K562 (cell line): ENCODE measurements around the gene SULT1A4. TPM values are rescaled to one million over a fixed set of nuclear protein-coding genes. Genes with fewer than 3 reads are reported as not detected.
"Not testable (repeated sequence)": the region's sequence is repeated elsewhere in the genome, so short reads cannot be mapped to it uniquely, and the experiment has no call there.

Source experiments
- ATAC-seq: fragments of 200-7000 bp; cut with Tn5 transposase; 3 replicates; pipeline ENCODE4 v1.9.1; 2020; ENCODE audit warnings: moderate library complexity
- BruUV-seq: library from RNA; stranded (reverse); fragments of 400-500 nt; replicated peaks from 2 replicates; lab custom pipeline; 2021; lab: Mats Ljungman, UMichigan
- CTCF ChIA-PET: fragments of 300-600 bp; formaldehyde crosslinking; extraction: SDS; loops from one replicate; lab custom pipeline; 2021; ENCODE audit warnings: low intra/inter-chr PET ratio; lab: Yijun Ruan, JAX
- POLR2A ChIA-PET: fragments of 300-600, 350-650 bp; sonication (Branson Sonifier 250); formaldehyde crosslinking; extraction: SDS; loops from one replicate; lab custom pipeline; 2021; ENCODE audit warnings: antibody characterized with exemption, inconsistent platforms; lab: Yijun Ruan, JAX
- DNase-seq, 4 experiments: peaks; one replicate each; pipeline versions ENCODE4 v3.0.0 to v3.0.0-alpha.2; 2011 to 2018; ENCODE audit warnings: low spot score in 3 of 4, mixed read lengths in 3 of 4; ENCODE audit errors: extremely low read depth in 1 of 4
- FAIRE-seq: peaks from 2 replicates; lab custom pipeline; 2011; peaks lifted over from hg19 to GRCh38; lab: Jason Lieb, UNC
- H2AFZ ChIP-seq: 2 replicates; pipeline ENCODE4 v1.6.0; 2011; ENCODE audit warnings: low read depth, low read length, control low read depth, inconsistent platforms
- H3K27ac ChIP-seq: fragments of 200-600 bp; 3 replicates; pipeline ENCODE4 v1.8.0; 2011; ENCODE audit warnings: low read depth, mild to moderate bottlenecking, control low read depth, inconsistent platforms, low read length, moderate library complexity, mixed read lengths; ENCODE audit errors: extremely low read depth
- H3K27me3 ChIP-seq, 2 experiments: fragments of 300-600 bp in 1 of 2; 2 replicates in 1 of 2; 3 replicates in 1 of 2; pipeline versions ENCODE4 v1.6.0 to v1.8.0; 2011; ENCODE audit warnings: inconsistent platforms in 2 of 2, low read length in 2 of 2, mild to moderate bottlenecking in 1 of 2, mixed read lengths in 1 of 2, moderate library complexity in 1 of 2; ENCODE audit not compliant: control insufficient read depth in 2 of 2, insufficient read depth in 2 of 2
- H3K36me3 ChIP-seq: fragments of 300-600 bp; 3 replicates; pipeline ENCODE4 v1.8.0; 2011; ENCODE audit warnings: mild to moderate bottlenecking, low read length, inconsistent platforms; ENCODE audit not compliant: control insufficient read depth, insufficient read depth
- H3K4me1 ChIP-seq, 2 experiments: fragments of 200-600 bp in 1 of 2; replicated peaks in 1 of 2; 2 replicates in 1 of 2; 3 replicates in 1 of 2; pipeline versions ENCODE4 v1.5.1 to v1.8.0; 2011; ENCODE audit warnings: inconsistent platforms in 2 of 2, low read length in 2 of 2, mild to moderate bottlenecking in 1 of 2, mixed read lengths in 1 of 2, moderate library complexity in 1 of 2; ENCODE audit not compliant: control insufficient read depth in 2 of 2, insufficient read depth in 2 of 2
- H3K4me2 ChIP-seq: 2 replicates; pipeline ENCODE4 v1.6.1; 2011; ENCODE audit warnings: low read length, control low read depth, inconsistent platforms, mixed read lengths; ENCODE audit not compliant: insufficient read depth
- H3K4me3 ChIP-seq: fragments of 200-600 bp; sonication (generic), shearing (Covaris generic); 2 replicates; pipeline ENCODE4 v1.5.1; 2016; ENCODE audit warnings: control low read depth, inconsistent platforms
- H3K79me2 ChIP-seq: fragments of 200-600 bp; 3 replicates; pipeline ENCODE4 v1.8.0; 2011; ENCODE audit warnings: low read length, inconsistent platforms; ENCODE audit not compliant: control insufficient read depth, insufficient read depth
- H3K9ac ChIP-seq, 2 experiments: 2 replicates each; pipeline versions ENCODE4 v1.6.0 to v1.6.1; 2011; ENCODE audit warnings: low read depth in 2 of 2, low read length in 2 of 2, control low read depth in 1 of 2, inconsistent platforms in 1 of 2, mild to moderate bottlenecking in 1 of 2, mixed read lengths in 1 of 2; ENCODE audit not compliant: insufficient read depth in 1 of 2
- H3K9me1 ChIP-seq: one replicate; pipeline ENCODE4 v1.6.0; 2011; ENCODE audit warnings: inconsistent platforms, mild to moderate bottlenecking, low read length, moderate library complexity; ENCODE audit not compliant: control insufficient read depth, insufficient read depth
- H3K9me3 ChIP-seq: replicated peaks from 2 replicates; pipeline ENCODE4 v1.5.1; 2011; ENCODE audit warnings: low read depth, low read length, inconsistent platforms; ENCODE audit not compliant: control insufficient read depth, insufficient read depth
- H4K20me1 ChIP-seq: replicated peaks from 2 replicates; pipeline ENCODE4 v1.6.1; 2011; ENCODE audit warnings: low read length, inconsistent platforms, mixed read lengths; ENCODE audit not compliant: control insufficient read depth, insufficient read depth
- C11orf30 ChIP-seq: fragments of 450-650 bp; IDR thresholded peaks from 2 replicates; pipeline ENCODE4 v1.6.1; 2016; ENCODE audit warnings: low read depth, mild to moderate bottlenecking
- MAFF ChIP-seq: IDR thresholded peaks from 2 replicates; pipeline ENCODE4 v1.6.1; 2012; ENCODE audit warnings: low read length, improper control_type of control experiment
- MAFG ChIP-seq: fragments of 450-650 bp; conservative IDR thresholded peaks from 2 replicates; pipeline ENCODE4 v1.6.1; 2016; ENCODE audit warnings: missing genetic modification characterization, missing compliant biosample characterization
- MAFK ChIP-seq: IDR thresholded peaks from 2 replicates; pipeline ENCODE4 v1.6.1; 2011; ENCODE audit warnings: low read length, improper control_type of control experiment
- ZNF316 ChIP-seq: fragments of 450-650 bp; IDR thresholded peaks from 2 replicates; pipeline ENCODE4 v1.6.1; 2016
- WGBS: fragments of 100-300 bp; shearing (Covaris generic); methylation state at CpG from one replicate; pipeline ENCODE4 v1.1.6; 2016; ENCODE audit warnings: low coverage, mixed read lengths; ENCODE audit not compliant: insufficient coverage; ENCODE audit errors: missing lambda C conversion rate; 5-methylcytosine and 5-hydroxymethylcytosine counted together
- in situ Hi-C: fragments of 300-500 bp; cut with MboI; formaldehyde crosslinking; loops from 4 replicates; pipeline ENCODE4 v1.15.0; 2018; ENCODE audit warnings: inconsistent platforms, mixed read lengths
- intact Hi-C: fragments of 100-400 bp; cut with micrococcal nuclease; formaldehyde crosslinking; loops from 2 replicates; pipeline ENCODE4 v1.14.2; 2022
- polyA plus RNA-seq, 8 experiments: library from polyadenylated mRNA; depleted of rRNA in 4 of 8; stranded (reverse) in 5 of 8; unstranded in 3 of 8; fragments of >200 nt; fragmentation: Nextera tagmentation in 2 of 8; fragmentation: Illumina TruSeq in 1 of 8; extraction: Ambion mirVana in 2 of 8; extraction: Trizol in 1 of 8; gene quantifications; 2 replicates each; pipeline versions ENCODE4 v1.2.1 to v1.2.3, GENCODE V29; 2011 to 2014; ENCODE audit warnings: inconsistent platforms in 1 of 8, missing spikeins in 1 of 8
- total RNA-seq, 7 experiments: library from RNA; depleted of rRNA in 6 of 7; stranded (reverse); fragments of >200 nt in 6 of 7; fragmentation: Illumina TruSeq in 2 of 7; extraction: Trizol in 2 of 7; gene quantifications; 2 replicates each; pipeline versions ENCODE4 v1.2.1 to v1.2.3, GENCODE V29; 2011 to 2021; ENCODE audit warnings: low replicate concordance in 1 of 7

The SULT1A4 gene
- total and polyA plus RNA-seq, 9 of the 15 experiments (the other 6 are each of a cell fraction or from before 2014, with no cell fraction given): 1.9 to 22.6 (median 8.8) TPM

DNA sequence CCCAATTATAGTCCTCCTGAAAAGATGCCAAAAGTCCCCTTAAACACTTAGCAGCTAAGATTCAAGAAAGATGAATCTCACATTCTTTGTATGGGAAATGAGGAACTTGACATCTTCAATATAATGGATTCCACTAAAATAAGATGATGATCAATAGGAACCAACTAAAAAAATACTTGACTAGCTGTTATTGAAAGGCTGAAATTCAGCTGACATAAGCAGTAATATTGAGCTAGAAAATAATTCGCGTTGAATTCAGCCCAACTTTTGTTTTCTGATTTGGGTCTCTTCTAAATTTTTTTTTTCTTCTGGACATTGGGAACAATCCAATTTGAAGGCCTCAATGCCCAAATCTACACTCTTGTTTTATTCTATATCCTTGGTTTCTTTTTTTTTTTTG is 36.1 kb upstream of the SULT1A4 start:
- H3K27ac ChIP-seq, intact Hi-C loops, H3K4me1 ChIP-seq, H3K9me1 ChIP-seq, H3K9ac ChIP-seq, H3K4me3 ChIP-seq, H3K36me3 ChIP-seq, POLR2A ChIA-PET, CTCF ChIA-PET, FAIRE-seq, H2AFZ ChIP-seq, H3K9me3 ChIP-seq, DNase-seq, H3K79me2 ChIP-seq, H3K27me3 ChIP-seq, BruUV-seq, ATAC-seq, H3K4me2 ChIP-seq, H4K20me1 ChIP-seq: not testable (repeated sequence)
- in situ Hi-C loops: loop anchor here (25.0 kb wide), 1 partner anchor 89 kb away; the partner anchor contains the start of gene NPIPB12
- WGBS: 100% methylated on average over 1 of the region's 2 CpGs
- TF ChIP-seq ZNF316: peak; percentile 73
- TF ChIP-seq MAFK: peak; percentile 61
- TF ChIP-seq MAFG (tag): peak; percentile 61; the same call in 1 of the 2 replicates
- TF ChIP-seq MAFF: peak; percentile 55; the same call in 1 of the 2 replicates
- TF ChIP-seq C11orf30: peak; percentile 55

DNA sequence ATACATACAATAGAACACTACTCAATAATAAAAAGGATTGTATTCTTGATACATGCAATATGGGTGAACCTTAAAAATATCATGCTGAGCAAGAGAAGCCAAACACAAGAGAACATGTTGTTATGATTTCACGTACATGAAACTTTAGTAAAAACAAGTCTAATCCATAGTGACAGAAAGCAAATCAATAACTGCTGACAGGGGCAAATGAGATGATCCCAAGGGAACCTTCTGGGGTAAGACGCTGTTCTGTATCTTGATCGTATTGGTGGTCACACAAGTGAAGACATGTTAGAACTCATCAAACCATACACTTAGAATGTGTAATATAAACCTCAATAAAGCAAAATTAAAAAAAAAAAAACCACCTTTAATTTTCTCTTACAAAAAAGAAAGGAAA is 34.3 kb upstream of the SULT1A4 start:
- H3K36me3 ChIP-seq, H3K9me3 ChIP-seq, ATAC-seq, H3K27me3 ChIP-seq, H3K4me1 ChIP-seq, H3K9ac ChIP-seq, DNase-seq, POLR2A ChIA-PET, H2AFZ ChIP-seq, H3K4me2 ChIP-seq, H3K79me2 ChIP-seq, BruUV-seq, intact Hi-C loops, CTCF ChIA-PET, H3K27ac ChIP-seq, H3K9me1 ChIP-seq, FAIRE-seq, H4K20me1 ChIP-seq, H3K4me3 ChIP-seq: not testable (repeated sequence)
- WGBS: 94% methylated on average over 3 of the region's 3 CpGs
- in situ Hi-C loops: loop anchor here (25.0 kb wide), 1 partner anchor 862 kb away; no protein-coding TSS in a partner anchor
- TF ChIP-seq ZNF316: peak; percentile 56; the same call in 1 of the 2 replicates

- CTCF ChIA-PET, H3K9ac ChIP-seq, H2AFZ ChIP-seq, BruUV-seq, POLR2A ChIA-PET, H3K9me1 ChIP-seq, FAIRE-seq, H3K4me1 ChIP-seq, DNase-seq, H3K27ac ChIP-seq, H4K20me1 ChIP-seq, intact Hi-C loops, H3K4me2 ChIP-seq, H3K79me2 ChIP-seq, H3K4me3 ChIP-seq, H3K27me3 ChIP-seq, H3K9me3 ChIP-seq, H3K36me3 ChIP-seq: not testable (repeated sequence)
- ATAC-seq: peak; percentile 72
- in situ Hi-C loops: loop anchor here (5.0 to 25.0 kb wide), 4 partner anchors 684 to 1184 kb away; partner anchors contain the start of genes CD2BP2, MYL11 and TBC1D10B
- WGBS: no CpG with 5 or more reads among the region's 21 CpGs
Observed at GRCh38 chr16:29453754-29454153, 6.0 kb upstream of the SULT1A4 start.
